Stimulated activated naive B cell treated with anti-CD40 and anti-IgM and Interleukin-4, amounts not matched to agents 10 μg/mL and 1 μg/mL and 100 μg/mL, for 72 hours (primary cell): ENCODE measurements around the gene MDFIC.
"Not testable (repeated sequence)": the region's sequence is repeated elsewhere in the genome, so short reads cannot be mapped to it uniquely, and the experiment has no call there.

Experiments
- ATAC-seq, 2 donors: fragments of 150-1000 bp; cut with Tn5 transposase; replicated peaks; 2 replicates each; pipeline ENCODE4 v1.10.0; 2021; ENCODE audit warnings: moderate library complexity in 1 of 2
- DNase-seq: peaks from one replicate; pipeline ENCODE4 v3.0.0; 2021
- H3K27ac Mint-ChIP-seq: one replicate; pipeline ENCODE4 v1.8.0; 2022; ENCODE audit warnings: mild to moderate bottlenecking, mixed read lengths
- H3K27me3 Mint-ChIP-seq, 2 donors: one replicate each; pipeline ENCODE4 v1.8.0; 2022; ENCODE audit warnings: mixed read lengths in 2 of 2
- H3K36me3 Mint-ChIP-seq, 2 donors: one replicate each; pipeline ENCODE4 v1.8.0; 2022; ENCODE audit warnings: mixed read lengths in 2 of 2, mild to moderate bottlenecking in 1 of 2
- H3K4me1 Mint-ChIP-seq, 2 donors: one replicate each; pipeline ENCODE4 v1.8.0; 2022; ENCODE audit warnings: mixed read lengths in 2 of 2, mild to moderate bottlenecking in 1 of 2
- H3K4me3 Mint-ChIP-seq, 2 donors: one replicate each; pipeline ENCODE4 v1.8.0; 2022; ENCODE audit warnings: mild to moderate bottlenecking in 2 of 2, mixed read lengths in 2 of 2, moderate library complexity in 1 of 2
- H3K9me3 Mint-ChIP-seq, 2 donors: one replicate each; pipeline ENCODE4 v1.8.0; 2022; ENCODE audit warnings: mixed read lengths in 2 of 2, mild to moderate bottlenecking in 1 of 2

Gene MDFIC, protein sequence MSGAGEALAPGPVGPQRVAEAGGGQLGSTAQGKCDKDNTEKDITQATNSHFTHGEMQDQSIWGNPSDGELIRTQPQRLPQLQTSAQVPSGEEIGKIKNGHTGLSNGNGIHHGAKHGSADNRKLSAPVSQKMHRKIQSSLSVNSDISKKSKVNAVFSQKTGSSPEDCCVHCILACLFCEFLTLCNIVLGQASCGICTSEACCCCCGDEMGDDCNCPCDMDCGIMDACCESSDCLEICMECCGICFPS

GRCh38 chr7:114922026-114922651 is at the start of gene MDFIC:
TSS of gene MDFIC (plus strand) at chr7:114922094. CDS start at chr7:114923034, 940 bp downstream.
- Mint-ChIP-seq H3K4me3 (peak within 1 kb of the TSS; percentile 80 to 99), H3K36me3 (peaks cover 5 to 12% of the 10 kb centered on the region in 2 donors), H3K27me3 (no peaks in the 10 kb centered on the region), H3K4me1 (peaks cover 30 to 48% of the 10 kb centered on the region in 2 donors), H3K27ac (peak within 1 kb of the TSS; percentile 100), H3K9me3 (no peaks in the 10 kb centered on the region)
- DNase-seq, result peak; percentile 49
- peak; percentile 71 to 72 for ATAC-seq

GRCh38 chr7:114874170-114874569 is 47.7 kb upstream of the MDFIC start:
- Mint-ChIP-seq H3K27ac (no peak overlapping the region), H3K36me3 (peaks cover 0 to 2% of the 10 kb centered on the region in 2 donors), H3K4me3 (no peak overlapping the region), H3K9me3 (peaks cover 0 to 7% of the 10 kb centered on the region in 2 donors), H3K27me3 (no peaks in the 10 kb centered on the region), H3K4me1 (no peaks in the 10 kb centered on the region)
- DNase-seq (no peak), ATAC-seq (no peak)

DNA sequence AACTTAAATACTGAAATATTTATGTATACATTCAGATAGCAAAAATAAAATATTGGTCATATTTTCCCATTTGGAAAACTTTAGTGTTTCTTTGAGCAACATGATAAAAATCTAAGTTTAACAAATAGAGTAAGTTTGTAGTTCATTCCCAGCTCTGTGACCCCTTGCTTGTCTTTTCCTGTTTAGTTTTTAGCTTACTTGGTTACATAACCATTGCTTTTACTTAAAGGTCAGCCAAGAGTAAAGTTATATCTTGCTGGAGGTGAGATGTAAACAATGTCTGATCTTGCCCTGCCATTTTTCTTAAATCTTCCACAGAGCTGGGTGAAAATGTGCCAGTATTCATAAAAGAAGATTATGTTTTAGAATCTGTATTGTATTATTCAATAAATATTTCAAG is 46.7 kb upstream of the MDFIC start:
- peaks cover 4 to 9% of the 10 kb centered on the region in 2 donors for H3K9me3 Mint-ChIP-seq
- no peak overlapping the region for H3K27ac Mint-ChIP-seq
- ATAC-seq, result no peak
- peaks cover 0 to 4% of the 10 kb centered on the region in 2 donors for H3K36me3 Mint-ChIP-seq
- no peak for DNase-seq
- H3K4me1 Mint-ChIP-seq, result no peaks in the 10 kb centered on the region
- H3K27me3 Mint-ChIP-seq, result no peaks in the 10 kb centered on the region
- H3K4me3 Mint-ChIP-seq, result no peak overlapping the region

DNA sequence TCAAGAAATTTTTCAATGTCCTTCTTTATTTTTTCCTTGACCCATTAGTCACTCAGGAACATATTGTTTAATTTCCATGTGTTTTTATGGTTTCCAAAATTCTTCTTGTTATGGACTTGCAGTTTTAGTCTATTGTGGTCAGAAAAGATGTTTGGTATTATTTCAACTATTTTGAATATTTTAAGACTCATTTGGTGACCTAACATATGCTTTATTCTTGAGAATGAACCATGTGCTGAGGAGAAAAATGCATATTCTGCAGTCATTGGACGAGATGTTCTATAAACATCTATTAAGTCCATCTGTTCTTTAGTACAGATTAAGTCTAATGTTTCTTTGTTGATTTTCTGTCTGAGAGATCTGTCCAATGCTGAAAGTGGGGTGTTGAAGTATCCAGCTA is 42.3 kb upstream of the MDFIC start:
- ATAC-seq (no peak), DNase-seq (no peak)
- H3K27me3 Mint-ChIP-seq, result peaks cover 0 to 5% of the 10 kb centered on the region in 2 donors
- peaks cover 14% of the 10 kb centered on the region in 2 donors for H3K9me3 Mint-ChIP-seq
- no peaks in the 10 kb centered on the region for H3K4me1 Mint-ChIP-seq
- H3K27ac Mint-ChIP-seq, result no peak overlapping the region
- no peak overlapping the region for H3K4me3 Mint-ChIP-seq
- peaks cover 4 to 10% of the 10 kb centered on the region in 2 donors for H3K36me3 Mint-ChIP-seq

GRCh38 chr7:114885836-114886235 is 36.1 kb upstream of the MDFIC start:
- Mint-ChIP-seq H3K27ac (no peak overlapping the region), H3K9me3 (peaks cover 4 to 7% of the 10 kb centered on the region in 2 donors), H3K27me3 (peaks cover 0 to 8% of the 10 kb centered on the region in 2 donors), H3K4me3 (no peak overlapping the region), H3K36me3 (peaks cover 0 to 5% of the 10 kb centered on the region in 2 donors), H3K4me1 (peaks cover 8 to 11% of the 10 kb centered on the region in 2 donors)
- no peak for ATAC-seq
- DNase-seq, result no peak

GRCh38 chr7:114886241-114886640 is 35.7 kb upstream of the MDFIC start:
- H3K4me3 Mint-ChIP-seq, result no peak overlapping the region

DNA sequence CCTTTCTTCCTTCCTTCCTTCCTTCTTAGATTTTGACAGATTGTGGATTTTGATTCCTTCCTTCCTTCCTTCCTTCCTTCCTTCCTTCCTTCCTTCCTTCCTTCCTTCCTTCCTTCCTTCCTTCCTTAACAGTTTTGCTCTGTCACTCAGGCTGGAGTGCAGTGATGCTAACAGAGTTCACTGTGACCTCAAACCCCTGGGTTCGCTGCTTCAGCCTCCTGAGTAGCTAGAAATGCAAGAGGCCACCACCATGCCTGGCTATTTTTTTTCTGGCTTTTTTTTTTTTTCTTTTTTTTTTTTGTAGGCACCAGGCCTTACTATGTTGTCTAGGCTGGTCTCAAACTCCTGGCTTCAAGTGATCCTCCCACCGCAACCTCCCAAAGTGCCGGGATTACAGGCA is 32.8 kb upstream of the MDFIC start:
- not testable (repeated sequence) for H3K36me3 Mint-ChIP-seq, H3K27me3 Mint-ChIP-seq, DNase-seq, H3K4me3 Mint-ChIP-seq, H3K9me3 Mint-ChIP-seq
- H3K27ac Mint-ChIP-seq, result peak overlapping the region; percentile 83
- ATAC-seq, result peak in 1 of 2 donors; percentile 28
- peaks cover 9 to 15% of the 10 kb centered on the region in 2 donors for H3K4me1 Mint-ChIP-seq

More at GRCh38 chr7:114886241-114886640, 35.7 kb upstream of the MDFIC start:
- Mint-ChIP-seq H3K9me3 (peaks cover 2 to 3% of the 10 kb centered on the region in 2 donors), H3K27ac (no peak overlapping the region), H3K27me3 (peaks cover 0 to 5% of the 10 kb centered on the region in 2 donors), H3K36me3 (peaks cover 0 to 1% of the 10 kb centered on the region in 2 donors), H3K4me1 (peaks cover 9 to 11% of the 10 kb centered on the region in 2 donors)
- no peak for DNase-seq
- no peak for ATAC-seq

DNA sequence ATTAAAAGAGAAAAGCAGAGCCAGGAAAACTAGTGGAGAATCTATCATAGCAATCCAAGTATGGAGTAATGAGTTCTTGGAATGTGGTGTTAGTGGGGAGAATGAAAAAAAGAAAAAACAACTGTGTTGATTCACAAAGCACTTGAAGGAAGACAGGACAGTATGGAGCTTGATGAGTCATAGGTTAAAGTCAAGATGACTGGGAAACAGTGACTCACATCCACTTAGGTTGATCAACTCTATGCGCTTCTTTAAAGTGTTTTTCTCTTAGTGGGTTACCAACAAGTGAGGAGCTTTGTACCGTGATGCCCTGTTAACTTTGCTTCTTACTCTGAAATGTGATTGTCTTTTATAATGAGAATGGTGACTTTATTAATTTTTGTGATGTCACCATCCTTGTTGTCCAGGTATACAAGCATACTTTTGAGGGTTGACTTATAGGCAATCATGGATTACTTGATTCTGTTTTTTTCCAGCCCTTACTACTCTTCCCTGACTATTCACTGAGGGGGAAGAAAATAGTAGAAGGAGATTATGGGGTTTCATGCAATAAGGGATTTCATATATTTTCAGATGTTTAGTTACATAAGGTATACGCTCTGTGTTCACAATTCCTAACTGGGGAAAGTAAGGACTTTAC is 32.1 kb upstream of the MDFIC start:
- Mint-ChIP-seq H3K4me3 (peak overlapping the region in 1 of 2 donors; percentile 50), H3K27ac (peak overlapping the region; percentile 56), H3K27me3 (peaks cover 4 to 8% of the 10 kb centered on the region in 2 donors), H3K4me1 (peaks cover 9 to 15% of the 10 kb centered on the region in 2 donors), H3K36me3 (no peaks in the 10 kb centered on the region), H3K9me3 (peaks cover 0 to 7% of the 10 kb centered on the region in 2 donors)
- peak; percentile 99 for ATAC-seq
- DNase-seq, result no peak

- peaks cover 0 to 9% of the 10 kb centered on the region in 2 donors for H3K9me3 Mint-ChIP-seq
- H3K4me1 Mint-ChIP-seq, result peaks cover 9 to 15% of the 10 kb centered on the region in 2 donors
- no peak overlapping the region for H3K27ac Mint-ChIP-seq
- ATAC-seq (no peak), DNase-seq (no peak)
- H3K36me3 Mint-ChIP-seq, result no peaks in the 10 kb centered on the region
- H3K27me3 Mint-ChIP-seq, result peaks cover 7 to 13% of the 10 kb centered on the region in 2 donors
- H3K4me3 Mint-ChIP-seq, result no peak overlapping the region
Measured at GRCh38 chr7:114890561-114890960, 31.3 kb upstream of the MDFIC start.

- peaks cover 0 to under 1% of the 10 kb centered on the region in 2 donors for H3K27me3 Mint-ChIP-seq
- H3K4me3 Mint-ChIP-seq, result no peak overlapping the region
- H3K36me3 Mint-ChIP-seq, result no peaks in the 10 kb centered on the region
- ATAC-seq, result no peak
- no peak overlapping the region for H3K27ac Mint-ChIP-seq
- no peaks in the 10 kb centered on the region for H3K9me3 Mint-ChIP-seq
- H3K4me1 Mint-ChIP-seq, result no peaks in the 10 kb centered on the region
- DNase-seq, result no peak
Measured at GRCh38 chr7:114900127-114900526, 21.8 kb upstream of the MDFIC start.

GRCh38 chr7:114901771-114902170 is 20.1 kb upstream of the MDFIC start:
- DNase-seq, result no peak
- Mint-ChIP-seq H3K36me3 (no peaks in the 10 kb centered on the region), H3K4me1 (no peaks in the 10 kb centered on the region), H3K9me3 (no peaks in the 10 kb centered on the region), H3K27ac (no peak overlapping the region), H3K27me3 (no peaks in the 10 kb centered on the region), H3K4me3 (no peak overlapping the region)
- no peak for ATAC-seq

DNA sequence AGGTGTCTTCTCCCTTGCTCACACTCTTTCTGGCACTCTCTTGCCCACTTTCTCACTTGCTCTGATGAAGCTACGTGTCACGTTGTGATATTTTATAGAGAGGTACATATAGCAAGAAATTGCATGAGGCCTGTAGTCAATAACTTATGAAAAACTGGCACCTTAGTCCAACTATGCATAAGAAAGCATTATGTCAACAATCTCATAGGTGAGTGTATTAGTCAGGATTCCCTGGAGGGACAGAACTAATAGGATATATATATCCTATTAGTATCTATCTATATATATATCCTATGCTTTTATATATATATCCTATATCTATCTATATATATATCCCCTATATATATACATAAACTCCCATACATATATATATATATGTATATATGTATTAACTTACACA is 18.8 kb upstream of the MDFIC start:
- H3K27ac Mint-ChIP-seq, result no peak overlapping the region
- no peak for DNase-seq
- no peaks in the 10 kb centered on the region for H3K4me1 Mint-ChIP-seq
- no peak overlapping the region for H3K4me3 Mint-ChIP-seq
- H3K9me3 Mint-ChIP-seq, result no peaks in the 10 kb centered on the region
- no peaks in the 10 kb centered on the region for H3K27me3 Mint-ChIP-seq
- H3K36me3 Mint-ChIP-seq, result no peaks in the 10 kb centered on the region
- ATAC-seq, result no peak

DNA sequence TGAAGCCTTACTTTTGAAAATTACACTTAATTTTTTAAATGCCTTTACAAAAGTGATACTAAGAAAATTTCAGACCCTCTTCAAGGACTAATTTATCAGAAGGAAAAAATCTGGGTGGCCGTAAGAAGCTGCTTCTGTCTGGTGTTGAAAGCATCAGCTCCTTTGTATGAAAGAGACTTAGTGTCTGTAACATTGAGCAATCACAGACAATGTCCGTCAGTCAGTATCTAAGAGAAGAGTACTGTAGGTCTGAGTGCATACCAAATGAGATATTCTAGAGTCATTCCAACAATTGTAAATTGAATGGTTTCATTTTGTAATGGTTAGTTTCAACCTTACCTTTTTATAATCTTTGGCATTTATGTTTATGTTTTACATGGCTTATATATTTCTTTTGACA is 11.1 kb upstream of the MDFIC start:
- H3K9me3 Mint-ChIP-seq, result peaks cover 3 to 6% of the 10 kb centered on the region in 2 donors
- no peak for DNase-seq

GRCh38 chr7:114911411-114911810 is 10.5 kb upstream of the MDFIC start:
- Mint-ChIP-seq H3K27ac (no peak overlapping the region), H3K9me3 (peaks cover 3 to 6% of the 10 kb centered on the region in 2 donors), H3K27me3 (no peaks in the 10 kb centered on the region), H3K36me3 (peaks cover 0 to 4% of the 10 kb centered on the region in 2 donors), H3K4me3 (no peak overlapping the region), H3K4me1 (peaks cover 11 to 18% of the 10 kb centered on the region in 2 donors)
- DNase-seq (no peak), ATAC-seq (no peak)

More for the DNA sequence above, 11.1 kb upstream of the MDFIC start:
- Mint-ChIP-seq H3K4me3 (no peak overlapping the region), H3K27ac (no peak overlapping the region), H3K36me3 (peaks cover 0 to 4% of the 10 kb centered on the region in 2 donors), H3K27me3 (no peaks in the 10 kb centered on the region), H3K4me1 (peaks cover 6 to 12% of the 10 kb centered on the region in 2 donors)
- no peak for ATAC-seq
